Measurements from ENCODE around the gene MTA3.

Gene MTA3

GRCh38 chr2:42791606-42792005, 223.2 kb downstream of the MTA3 start:
- DNase-seq, result no peak

- no peak for DNase-seq
Measured at GRCh38 chr2:42792087-42792582, 223.7 kb downstream of the MTA3 start.

- no peak for DNase-seq
Measured at GRCh38 chr2:42792583-42793333, 224.3 kb downstream of the MTA3 start, which contains the start of gene HAAO. HAAO (minus strand) TSS chr2:42792583; CDS start chr2:42792536, 47 bp downstream.

GRCh38 chr2:42793334-42794270, 225.2 kb downstream of the MTA3 start:
- DNase-seq, result no peak

GRCh38 chr2:42794271-42795046, 226.0 kb downstream of the MTA3 start:
- no peak for DNase-seq

- no peak for DNase-seq
Measured at GRCh38 chr2:42795275-42795674, 226.8 kb downstream of the MTA3 start.

- DNase-seq, result no peak
Measured at GRCh38 chr2:42795841-42796301, 227.4 kb downstream of the MTA3 start.

- DNase-seq, result no peak
Measured at GRCh38 chr2:42796427-42797248, 228.2 kb downstream of the MTA3 start.

- no peak for DNase-seq
Measured at GRCh38 chr2:42797281-42797680, 228.8 kb downstream of the MTA3 start.

- DNase-seq, result no peak
Measured at GRCh38 chr2:42799881-42800280, 231.4 kb downstream of the MTA3 start.

GRCh38 chr2:42800461-42800962, 232.1 kb downstream of the MTA3 start:
- no peak for DNase-seq

- DNase-seq, result no peak
Measured at GRCh38 chr2:42800981-42801380, 232.5 kb downstream of the MTA3 start.

GRCh38 chr2:42801381-42801780, 232.9 kb downstream of the MTA3 start:
- peak; percentile 32 for DNase-seq

- no peak for DNase-seq
Measured at GRCh38 chr2:42802150-42802549, 233.7 kb downstream of the MTA3 start.

GRCh38 chr2:42804338-42804737, 235.9 kb downstream of the MTA3 start:
- no peak for DNase-seq

- DNase-seq, result no peak
Measured at GRCh38 chr2:42804891-42805290, 236.5 kb downstream of the MTA3 start.

Measured in NCI-H226 (cell line).